ENCODE measurements around the gene AKR1D1.

AKR1D1 gene

GRCh38 chr7:138116892-138117291, 40.6 kb downstream of the AKR1D1 start:
- no peaks in the 10 kb centered on the region for H3K4me1 ChIP-seq (ENCODE audit: insufficient read depth, low read length)
- no peaks in the 10 kb centered on the region for H4K20me1 ChIP-seq (ENCODE audit: insufficient read depth, low read length)
- no peak overlapping the region for H3K9ac ChIP-seq (ENCODE audit: low read depth, low read length)
- no peaks in the 10 kb centered on the region for H3K79me2 ChIP-seq (ENCODE audit: insufficient read depth, low read length)
- TF ChIP-seq CTCF (IDR thresholded peaks at IDR 0.05; ENCODE audit: borderline replicate concordance, extremely low read depth, low read length, poor library complexity, severe bottlenecking) (no peak), EZH2 (IDR thresholded peaks at IDR 0.05; ENCODE audit: borderline replicate concordance, low read depth, low read length, severe bottlenecking) (no peak)
- H3K4me2 ChIP-seq (ENCODE audit: insufficient read depth, low read length) = no peak overlapping the region
- no peaks in the 10 kb centered on the region for H3K27me3 ChIP-seq (ENCODE audit: insufficient read depth, low read length, poor library complexity)
- no peaks in the 10 kb centered on the region for H3K9me3 ChIP-seq (ENCODE audit: insufficient read depth, low read length, severe bottlenecking)
- H2AFZ ChIP-seq (ENCODE audit: low read depth, low read length) = no peak overlapping the region
- H3K4me3 ChIP-seq (ENCODE audit: low read depth in 1 of 2, low read length in 2 of 2) = no peak overlapping the region
- DNase-seq (no peak), ATAC-seq (ENCODE audit: insufficient read depth, low read depth) (no peak)
- H3K36me3 ChIP-seq (ENCODE audit: insufficient read depth, low read length) = no peaks in the 10 kb centered on the region
- H3K27ac ChIP-seq (ENCODE audit: low read length) = no peak overlapping the region

GRCh38 chr7:138120140-138120827, 44.0 kb downstream of the AKR1D1 start:
- Histone ChIP-seq H3K9ac (ENCODE audit: low read depth, low read length) (no peak overlapping the region), H3K79me2 (ENCODE audit: insufficient read depth, low read length) (no peaks in the 10 kb centered on the region), H3K27me3 (ENCODE audit: insufficient read depth, low read length, poor library complexity) (no peaks in the 10 kb centered on the region), H3K4me1 (ENCODE audit: insufficient read depth, low read length) (no peaks in the 10 kb centered on the region), H4K20me1 (ENCODE audit: insufficient read depth, low read length) (no peaks in the 10 kb centered on the region), H3K4me3 (ENCODE audit: low read depth in 1 of 2, low read length in 2 of 2) (no peak overlapping the region), H2AFZ (ENCODE audit: low read depth, low read length) (no peak overlapping the region), H3K36me3 (ENCODE audit: insufficient read depth, low read length) (no peaks in the 10 kb centered on the region), H3K9me3 (ENCODE audit: insufficient read depth, low read length, severe bottlenecking) (no peaks in the 10 kb centered on the region), H3K27ac (ENCODE audit: low read length) (no peak overlapping the region), H3K4me2 (ENCODE audit: insufficient read depth, low read length) (no peak overlapping the region)
- TF ChIP-seq CTCF (IDR thresholded peaks at IDR 0.05; ENCODE audit: borderline replicate concordance, extremely low read depth, low read length, poor library complexity, severe bottlenecking) = no peak
- TF ChIP-seq EZH2 (IDR thresholded peaks at IDR 0.05; ENCODE audit: borderline replicate concordance, low read depth, low read length, severe bottlenecking) = no peak
- no peak for DNase-seq
- no peak for ATAC-seq (ENCODE audit: insufficient read depth, low read depth)

GRCh38 chr7:138122162-138122561, 45.9 kb downstream of the AKR1D1 start:
- H4K20me1 ChIP-seq (ENCODE audit: insufficient read depth, low read length) = no peaks in the 10 kb centered on the region
- DNase-seq (no peak), ATAC-seq (ENCODE audit: insufficient read depth, low read depth) (no peak)
- H3K79me2 ChIP-seq (ENCODE audit: insufficient read depth, low read length) = no peaks in the 10 kb centered on the region
- no peak overlapping the region for H3K9ac ChIP-seq (ENCODE audit: low read depth, low read length)
- no peak overlapping the region for H3K4me2 ChIP-seq (ENCODE audit: insufficient read depth, low read length)
- no peaks in the 10 kb centered on the region for H3K9me3 ChIP-seq (ENCODE audit: insufficient read depth, low read length, severe bottlenecking)
- no peaks in the 10 kb centered on the region for H3K27me3 ChIP-seq (ENCODE audit: insufficient read depth, low read length, poor library complexity)
- no peak overlapping the region for H3K27ac ChIP-seq (ENCODE audit: low read length)
- H2AFZ ChIP-seq (ENCODE audit: low read depth, low read length) = no peak overlapping the region
- H3K4me3 ChIP-seq (ENCODE audit: low read depth in 1 of 2, low read length in 2 of 2) = no peak overlapping the region
- TF ChIP-seq EZH2 (IDR thresholded peaks at IDR 0.05; ENCODE audit: borderline replicate concordance, low read depth, low read length, severe bottlenecking) = no peak
- no peaks in the 10 kb centered on the region for H3K36me3 ChIP-seq (ENCODE audit: insufficient read depth, low read length)
- H3K4me1 ChIP-seq (ENCODE audit: insufficient read depth, low read length) = no peaks in the 10 kb centered on the region

GRCh38 chr7:138125119-138125518, 48.9 kb downstream of the AKR1D1 start:
- H3K4me3 ChIP-seq (ENCODE audit: low read depth in 1 of 2, low read length in 2 of 2) = no peak overlapping the region
- no peak for DNase-seq
- no peak for TF ChIP-seq CTCF (IDR thresholded peaks at IDR 0.05; ENCODE audit: borderline replicate concordance, extremely low read depth, low read length, poor library complexity, severe bottlenecking)
- TF ChIP-seq EZH2 (IDR thresholded peaks at IDR 0.05; ENCODE audit: borderline replicate concordance, low read depth, low read length, severe bottlenecking) = no peak
- no peaks in the 10 kb centered on the region for H3K79me2 ChIP-seq (ENCODE audit: insufficient read depth, low read length)
- no peaks in the 10 kb centered on the region for H3K4me1 ChIP-seq (ENCODE audit: insufficient read depth, low read length)
- no peaks in the 10 kb centered on the region for H3K9me3 ChIP-seq (ENCODE audit: insufficient read depth, low read length, severe bottlenecking)
- no peak for ATAC-seq (ENCODE audit: insufficient read depth, low read depth)
- H2AFZ ChIP-seq (ENCODE audit: low read depth, low read length) = no peak overlapping the region
- no peak overlapping the region for H3K9ac ChIP-seq (ENCODE audit: low read depth, low read length)
- H4K20me1 ChIP-seq (ENCODE audit: insufficient read depth, low read length) = no peaks in the 10 kb centered on the region
- H3K27ac ChIP-seq (ENCODE audit: low read length) = no peak overlapping the region
- no peaks in the 10 kb centered on the region for H3K27me3 ChIP-seq (ENCODE audit: insufficient read depth, low read length, poor library complexity)
- H3K4me2 ChIP-seq (ENCODE audit: insufficient read depth, low read length) = no peak overlapping the region
- no peaks in the 10 kb centered on the region for H3K36me3 ChIP-seq (ENCODE audit: insufficient read depth, low read length)

Data from DND-41 (cell line).